SU-DHL-6 (cell line): ENCODE results near the gene CCDC194.

Experiments
- H2AFZ ChIP-seq: fragments of 200-600 bp; sonication (generic); 2 replicates; pipeline ENCODE4 v1.6.1; 2014; ENCODE audit warnings: low read depth, mild to moderate bottlenecking, moderate library complexity, mixed read lengths, antibody characterized with exemption, low read length; ENCODE audit not compliant: severe bottlenecking
- H3F3A ChIP-seq: fragments of 200-600 bp; shearing (Covaris generic); 2 replicates; pipeline ENCODE4 v1.6.0; 2016; ENCODE audit warnings: antibody characterized with exemption, mild to moderate bottlenecking; ENCODE audit not compliant: insufficient read depth
- H3K27ac ChIP-seq: fragments of 200-600 bp; sonication (generic); 2 replicates; pipeline ENCODE4 v1.5.1; 2016; ENCODE audit warnings: low read depth, mild to moderate bottlenecking, low read length, moderate library complexity, mixed read lengths
- H3K27me3 ChIP-seq: fragments of 200-600 bp; sonication (generic), shearing (Covaris generic); 2 replicates; pipeline ENCODE4 v1.6.0; 2014; ENCODE audit warnings: mild to moderate bottlenecking, low read length
- H3K36me3 ChIP-seq: fragments of 200-600 bp; sonication (generic); 2 replicates; pipeline ENCODE4 v1.6.1; 2014; ENCODE audit warnings: mild to moderate bottlenecking, low read length, mixed read lengths
- H3K4me2 ChIP-seq: fragments of 300-600, 200-600 bp; shearing (Covaris generic), sonication (generic); 2 replicates; pipeline ENCODE4 v1.6.0; 2014; ENCODE audit warnings: low read length, low read depth, mild to moderate bottlenecking; ENCODE audit not compliant: poor library complexity, severe bottlenecking
- H3K4me3 ChIP-seq: fragments of 200-600 bp; sonication (generic); 2 replicates; pipeline ENCODE4 v1.5.1; 2014; ENCODE audit warnings: antibody characterized with exemption, low read length, mild to moderate bottlenecking, mixed read lengths; ENCODE audit not compliant: insufficient read depth, poor library complexity, severe bottlenecking
- H3K79me2 ChIP-seq: fragments of 200-600 bp; sonication (generic); 2 replicates; pipeline ENCODE4 v1.6.1; 2014; ENCODE audit warnings: mild to moderate bottlenecking, low read length, moderate library complexity; ENCODE audit not compliant: insufficient read depth
- H3K9ac ChIP-seq: fragments of 200-600 bp; sonication (generic); 2 replicates; pipeline ENCODE4 v1.7.0; 2014; ENCODE audit warnings: mild to moderate bottlenecking, low read length
- H3K9me2 ChIP-seq: fragments of 200-600 bp; sonication (generic); replicated peaks from 2 replicates; pipeline ENCODE4 v1.6.1; 2014; ENCODE audit warnings: low read length; ENCODE audit not compliant: insufficient read depth
- H3K9me3 ChIP-seq: fragments of 200-600 bp; sonication (generic); 2 replicates; pipeline ENCODE4 v1.6.1; 2014; ENCODE audit warnings: low read length, mixed read lengths; ENCODE audit not compliant: insufficient read depth
- H4K20me1 ChIP-seq: fragments of 200-600 bp; sonication (generic); 2 replicates; pipeline ENCODE4 v1.6.1; 2014; ENCODE audit warnings: low read depth, mild to moderate bottlenecking, antibody characterized with exemption, low read length, moderate library complexity, mixed read lengths
- CTCF ChIP-seq: fragments of 200-600 bp; sonication (generic); IDR thresholded peaks from one replicate; pipeline ENCODE4 v1.5.1; 2017; ENCODE audit warnings: antibody characterized with exemption, mild to moderate bottlenecking, low read length, moderate library complexity; ENCODE audit not compliant: insufficient read depth, poor library complexity, severe bottlenecking
- EZH2phosphoT487 ChIP-seq: fragments of 200-600 bp; sonication (generic), shearing (Covaris generic); conservative IDR thresholded peaks from 2 replicates; pipeline ENCODE4 v1.6.1; 2018; ENCODE audit warnings: mild to moderate bottlenecking, antibody characterized with exemption, low read length, moderate library complexity, mixed read lengths

CCDC194 gene

GRCh38 chr19:17359905-17360800 lies 33.8 kb downstream of the CCDC194 start:
- H3K4me3 ChIP-seq, result no peak overlapping the region
- H3K27me3 ChIP-seq, result no peaks in the 10 kb centered on the region
- H3K9me3 ChIP-seq, result no peaks in the 10 kb centered on the region
- H3K36me3 ChIP-seq, result no peaks in the 10 kb centered on the region
- no peaks in the 10 kb centered on the region for H4K20me1 ChIP-seq
- TF ChIP-seq CTCF, result no peak
- TF ChIP-seq EZH2phosphoT487, result no peak
- no peak overlapping the region for H2AFZ ChIP-seq
- H3K27ac ChIP-seq, result no peak overlapping the region
- H3K9me2 ChIP-seq, result no peaks in the 10 kb centered on the region
- H3F3A ChIP-seq, result 0 out of 2 replicates have a peak, but pooled peaks cover 4% of the 10 kb centered on the region
- H3K9ac ChIP-seq, result no peak overlapping the region
- no peaks in the 10 kb centered on the region for H3K79me2 ChIP-seq
- no peak overlapping the region for H3K4me2 ChIP-seq

GRCh38 chr19:17358395-17358794 lies 35.6 kb downstream of the CCDC194 start:
- Histone ChIP-seq H3K9me3 (no peaks in the 10 kb centered on the region), H3K79me2 (no peaks in the 10 kb centered on the region), H3K36me3 (no peaks in the 10 kb centered on the region), H3K9me2 (no peaks in the 10 kb centered on the region), H3K9ac (no peak overlapping the region), H4K20me1 (no peaks in the 10 kb centered on the region), H3K4me3 (no peak overlapping the region), H3K27me3 (no peaks in the 10 kb centered on the region), H3K27ac (no peak overlapping the region), H2AFZ (no peak overlapping the region), H3F3A (0 out of 2 replicates have a peak, but pooled peaks cover 4% of the 10 kb centered on the region), H3K4me2 (no peak overlapping the region)
- TF ChIP-seq CTCF (no peak), EZH2phosphoT487 (no peak)

- Histone ChIP-seq H3K79me2 (no peaks in the 10 kb centered on the region), H3K9ac (no peak overlapping the region), H3K4me3 (no peak overlapping the region), H3K9me3 (no peaks in the 10 kb centered on the region), H3K9me2 (no peaks in the 10 kb centered on the region), H3K27ac (no peak overlapping the region), H4K20me1 (no peaks in the 10 kb centered on the region), H3K4me2 (no peak overlapping the region), H3K36me3 (no peaks in the 10 kb centered on the region), H3K27me3 (no peaks in the 10 kb centered on the region), H3F3A (no peaks in the 10 kb centered on the region), H2AFZ (no peak overlapping the region)
- no peak for TF ChIP-seq EZH2phosphoT487
- no peak for TF ChIP-seq CTCF
These were observed 36.3 kb downstream of the CCDC194 start for GRCh38 chr19:17357724-17358123.
